NT2/D1 (cell line): ENCODE measurements around the gene TSPAN32.

Source experiments
- DNase-seq: peaks from one replicate; pipeline ENCODE4 v3.0.0-alpha.2; 2011; ENCODE audit warnings: low read depth, low spot score
- H3K27me3 ChIP-seq: 2 replicates; pipeline ENCODE4 v1.6.0; 2011; ENCODE audit warnings: mild to moderate bottlenecking; ENCODE audit not compliant: insufficient read length, insufficient read depth
- H3K36me3 ChIP-seq: 2 replicates; pipeline ENCODE4 v1.6.1; 2011; ENCODE audit warnings: mild to moderate bottlenecking, low read length, mixed read lengths; ENCODE audit not compliant: insufficient read depth, insufficient read length
- H3K4me1 ChIP-seq: 2 replicates; pipeline ENCODE4 v1.5.1; 2011; ENCODE audit not compliant: insufficient read depth, insufficient read length
- H3K4me3 ChIP-seq: 2 replicates; pipeline ENCODE4 v1.5.1; 2011; ENCODE audit warnings: low read depth; ENCODE audit not compliant: insufficient read length
- H3K9ac ChIP-seq: 2 replicates; pipeline ENCODE4 v1.6.0; 2011; ENCODE audit warnings: low read depth; ENCODE audit not compliant: insufficient read length
- H3K9me3 ChIP-seq: 2 replicates; pipeline ENCODE4 v1.5.1; 2011; ENCODE audit warnings: mild to moderate bottlenecking, low read length; ENCODE audit not compliant: insufficient read depth
- SUZ12 ChIP-seq: IDR thresholded peaks from 2 replicates; pipeline ENCODE4 v1.6.1; 2011; ENCODE audit not compliant: insufficient read length, insufficient read depth; ENCODE audit errors: extremely low read depth
- YY1 ChIP-seq: IDR thresholded peaks from 2 replicates; pipeline ENCODE4 v1.6.1; 2011; ENCODE audit not compliant: insufficient read length, insufficient read depth
- ZNF274 ChIP-seq: IDR thresholded peaks from 2 replicates; pipeline ENCODE4 v1.6.1; 2011; ENCODE audit warnings: mild to moderate bottlenecking, low read depth, low read length

TSPAN32 gene

GRCh38 chr11:2343502-2343901 is 41.7 kb downstream of the TSPAN32 start:
- H3K27me3 ChIP-seq, result no peaks in the 10 kb centered on the region
- H3K9ac ChIP-seq, result no peak overlapping the region
- H3K4me1 ChIP-seq, result no peaks in the 10 kb centered on the region
- no peak for DNase-seq
- H3K36me3 ChIP-seq, result no peaks in the 10 kb centered on the region
- H3K4me3 ChIP-seq, result no peak overlapping the region
- TF ChIP-seq ZNF274, result no peak
- no peak for TF ChIP-seq SUZ12
- TF ChIP-seq YY1, result no peak
- peaks cover 61% of the 10 kb centered on the region for H3K9me3 ChIP-seq

GRCh38 chr11:2345050-2345449 is 43.2 kb downstream of the TSPAN32 start:
- no peaks in the 10 kb centered on the region for H3K36me3 ChIP-seq
- no peaks in the 10 kb centered on the region for H3K27me3 ChIP-seq
- no peak overlapping the region for H3K9ac ChIP-seq
- TF ChIP-seq SUZ12 (no peak), YY1 (no peak), ZNF274 (no peak)
- H3K4me1 ChIP-seq, result no peaks in the 10 kb centered on the region
- peaks cover 76% of the 10 kb centered on the region for H3K9me3 ChIP-seq
- DNase-seq, result no peak
- H3K4me3 ChIP-seq, result no peak overlapping the region

GRCh38 chr11:2346014-2346413 is 44.2 kb downstream of the TSPAN32 start:
- no peak for TF ChIP-seq SUZ12
- H3K4me3 ChIP-seq, result no peak overlapping the region
- no peaks in the 10 kb centered on the region for H3K36me3 ChIP-seq
- no peaks in the 10 kb centered on the region for H3K27me3 ChIP-seq
- H3K9me3 ChIP-seq, result peaks cover 84% of the 10 kb centered on the region
- no peak for DNase-seq
- H3K4me1 ChIP-seq, result no peaks in the 10 kb centered on the region
- no peak overlapping the region for H3K9ac ChIP-seq

- no peak overlapping the region for H3K9ac ChIP-seq
- no peak overlapping the region for H3K4me3 ChIP-seq
- peaks cover 84% of the 10 kb centered on the region for H3K9me3 ChIP-seq
- TF ChIP-seq SUZ12 (no peak), ZNF274 (no peak), YY1 (no peak)
- no peaks in the 10 kb centered on the region for H3K36me3 ChIP-seq
- no peaks in the 10 kb centered on the region for H3K4me1 ChIP-seq
- H3K27me3 ChIP-seq, result no peaks in the 10 kb centered on the region
- DNase-seq, result no peak
Observed at GRCh38 chr11:2346586-2347307, 44.9 kb downstream of the TSPAN32 start.

GRCh38 chr11:2347308-2347830 is 45.6 kb downstream of the TSPAN32 start:
- DNase-seq, result no peak
- Histone ChIP-seq H3K4me1 (no peaks in the 10 kb centered on the region), H3K36me3 (no peaks in the 10 kb centered on the region), H3K27me3 (no peaks in the 10 kb centered on the region), H3K9me3 (peaks cover 79% of the 10 kb centered on the region), H3K4me3 (no peak overlapping the region), H3K9ac (no peak overlapping the region)
- TF ChIP-seq YY1 (no peak), SUZ12 (no peak), ZNF274 (no peak)

- no peak overlapping the region for H3K9ac ChIP-seq
- no peaks in the 10 kb centered on the region for H3K4me1 ChIP-seq
- H3K4me3 ChIP-seq, result no peak overlapping the region
- H3K9me3 ChIP-seq, result peaks cover 71% of the 10 kb centered on the region
- DNase-seq, result no peak
- no peak for TF ChIP-seq ZNF274
- TF ChIP-seq SUZ12, result no peak
- no peak for TF ChIP-seq YY1
- H3K27me3 ChIP-seq, result no peaks in the 10 kb centered on the region
- H3K36me3 ChIP-seq, result no peaks in the 10 kb centered on the region
Observed at GRCh38 chr11:2348986-2349385, 47.2 kb downstream of the TSPAN32 start.

- H3K9ac ChIP-seq, result no peak overlapping the region
Observed at GRCh38 chr11:2351701-2352100, 49.9 kb downstream of the TSPAN32 start.

More at GRCh38 chr11:2351701-2352100, 49.9 kb downstream of the TSPAN32 start:
- DNase-seq, result no peak
- Histone ChIP-seq H3K36me3 (no peaks in the 10 kb centered on the region), H3K27me3 (no peaks in the 10 kb centered on the region), H3K4me3 (no peak overlapping the region), H3K4me1 (no peaks in the 10 kb centered on the region), H3K9me3 (peaks cover 66% of the 10 kb centered on the region)
- TF ChIP-seq YY1, result no peak
